GM12891 (cell line): ENCODE measurements around the gene GNB5.

Source experiments
- PAX5 ChIP-seq: IDR thresholded peaks from 2 replicates; pipeline ENCODE4 v1.6.1; 2011; ENCODE audit warnings: low read length, moderate library complexity, mild to moderate bottlenecking; ENCODE audit not compliant: insufficient read depth, severe bottlenecking
- POLR2A ChIP-seq: IDR thresholded peaks from 2 replicates; pipeline ENCODE4 v1.6.1; 2011; ENCODE audit warnings: low read depth, low read length, control low read depth
- POLR2AphosphoS5 ChIP-seq: IDR thresholded peaks from 2 replicates; pipeline ENCODE4 v1.6.1; 2011; ENCODE audit warnings: low read depth, low read length, control low read depth
- TAF1 ChIP-seq: IDR thresholded peaks from 2 replicates; pipeline ENCODE4 v1.6.1; 2011; ENCODE audit warnings: low read depth, low read length, control low read depth

GRCh38 chr15:52158084-52158765 is 33.0 kb downstream of the GNB5 start:
- TF ChIP-seq POLR2AphosphoS5 (no peak), TAF1 (no peak), PAX5 (no peak), POLR2A (no peak)
